Mucosa of descending colon (tissue), 3 donors: ENCODE results near the gene SLC17A2. TPM values are rescaled to one million over a fixed set of nuclear protein-coding genes. Genes with fewer than 3 reads are reported as not detected.

Experiments used
- ATAC-seq: fragments of 200-7000 bp; cut with Tn5 transposase; one replicate; pipeline ENCODE4 v1.9.1; 2020; ENCODE audit warnings: mild to moderate bottlenecking, moderate library complexity
- DNase-seq, 3 donors: peaks; one replicate each; pipeline ENCODE4 v3.0.0-alpha.2; 2020
- H3K36me3 ChIP-seq: fragments of 200-600 bp; one replicate; pipeline ENCODE4 v1.8.0; 2021; ENCODE audit warnings: low read depth, mild to moderate bottlenecking
- H3K4me1 ChIP-seq: fragments of 200-600 bp; one replicate; pipeline ENCODE4 v1.8.0; 2021; ENCODE audit warnings: low read depth, mild to moderate bottlenecking
- H3K4me3 ChIP-seq: fragments of 200-600 bp; one replicate; pipeline ENCODE4 v1.8.0; 2021; ENCODE audit warnings: mild to moderate bottlenecking
- H3K9me3 ChIP-seq: fragments of 200-600 bp; one replicate; pipeline ENCODE4 v1.8.0; 2021; ENCODE audit warnings: mild to moderate bottlenecking
- intact Hi-C, 2 donors: fragments of 100-400 bp; cut with DNase I in 1 of 2; cut with micrococcal nuclease in 1 of 2; formaldehyde crosslinking; loops; one replicate each; pipeline versions ENCODE4 v1.11.0 to v1.11.1; 2022; cut with DNase I, micrococcal nuclease
- long read RNA-seq, 2 donors: library from polyadenylated mRNA; unstranded; transcript quantifications; one replicate each; pipeline ENCODE4 v2.0.0, GENCODE V29; 2019 to 2021
- total RNA-seq, 3 donors: library from RNA; stranded (reverse); fragmentation: NEBNext Ultra II Directional in 2 of 3; extraction: Animal tissue kit (Norgen Biotek cat#: 25700) in 2 of 3; gene quantifications; one replicate each; pipeline versions ENCODE4 v1.2.1 to v1.2.4, GENCODE V29; 2021 to 2023
- TF ChIP-seq, protein P1 (sequence below): fragments of 200-600 bp; IDR thresholded peaks from one replicate; pipeline ENCODE4 v1.8.0; 2022; ENCODE audit warnings: antibody characterized with exemption, mild to moderate bottlenecking
- donor health status: DM: no; HTN: no; CAD: no; lungs with moderate emphysema.
- donor health status: DM: no; HTN: no; CAD: no.
- donor health status: DM: no; HTN: yes; CAD: no.

The SLC17A2 gene
- not detected for total RNA-seq
- long read RNA-seq, donor 1: 0 reads
- long read RNA-seq, donor 2: 0 reads

- DNase-seq: no peak
- Histone ChIP-seq H3K4me1 (no peaks in the 10 kb centered on the region), H3K9me3 (no peaks in the 10 kb centered on the region), H3K4me3 (no peak within 1 kb of the TSS), H3K36me3 (no peaks in the 10 kb centered on the region)
- TF ChIP-seq, protein P1, sequence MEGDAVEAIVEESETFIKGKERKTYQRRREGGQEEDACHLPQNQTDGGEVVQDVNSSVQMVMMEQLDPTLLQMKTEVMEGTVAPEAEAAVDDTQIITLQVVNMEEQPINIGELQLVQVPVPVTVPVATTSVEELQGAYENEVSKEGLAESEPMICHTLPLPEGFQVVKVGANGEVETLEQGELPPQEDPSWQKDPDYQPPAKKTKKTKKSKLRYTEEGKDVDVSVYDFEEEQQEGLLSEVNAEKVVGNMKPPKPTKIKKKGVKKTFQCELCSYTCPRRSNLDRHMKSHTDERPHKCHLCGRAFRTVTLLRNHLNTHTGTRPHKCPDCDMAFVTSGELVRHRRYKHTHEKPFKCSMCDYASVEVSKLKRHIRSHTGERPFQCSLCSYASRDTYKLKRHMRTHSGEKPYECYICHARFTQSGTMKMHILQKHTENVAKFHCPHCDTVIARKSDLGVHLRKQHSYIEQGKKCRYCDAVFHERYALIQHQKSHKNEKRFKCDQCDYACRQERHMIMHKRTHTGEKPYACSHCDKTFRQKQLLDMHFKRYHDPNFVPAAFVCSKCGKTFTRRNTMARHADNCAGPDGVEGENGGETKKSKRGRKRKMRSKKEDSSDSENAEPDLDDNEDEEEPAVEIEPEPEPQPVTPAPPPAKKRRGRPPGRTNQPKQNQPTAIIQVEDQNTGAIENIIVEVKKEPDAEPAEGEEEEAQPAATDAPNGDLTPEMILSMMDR: no peak
- intact Hi-C loops: no loop called here
- ATAC-seq: peak; percentile 43
Observed at GRCh38 chr6:25930532-25931410, at the start of gene SLC17A2. Gene SLC17A2 (minus strand): TSS chr6:25930691. CDS start chr6:25925796, 4,895 bp downstream.

DNA sequence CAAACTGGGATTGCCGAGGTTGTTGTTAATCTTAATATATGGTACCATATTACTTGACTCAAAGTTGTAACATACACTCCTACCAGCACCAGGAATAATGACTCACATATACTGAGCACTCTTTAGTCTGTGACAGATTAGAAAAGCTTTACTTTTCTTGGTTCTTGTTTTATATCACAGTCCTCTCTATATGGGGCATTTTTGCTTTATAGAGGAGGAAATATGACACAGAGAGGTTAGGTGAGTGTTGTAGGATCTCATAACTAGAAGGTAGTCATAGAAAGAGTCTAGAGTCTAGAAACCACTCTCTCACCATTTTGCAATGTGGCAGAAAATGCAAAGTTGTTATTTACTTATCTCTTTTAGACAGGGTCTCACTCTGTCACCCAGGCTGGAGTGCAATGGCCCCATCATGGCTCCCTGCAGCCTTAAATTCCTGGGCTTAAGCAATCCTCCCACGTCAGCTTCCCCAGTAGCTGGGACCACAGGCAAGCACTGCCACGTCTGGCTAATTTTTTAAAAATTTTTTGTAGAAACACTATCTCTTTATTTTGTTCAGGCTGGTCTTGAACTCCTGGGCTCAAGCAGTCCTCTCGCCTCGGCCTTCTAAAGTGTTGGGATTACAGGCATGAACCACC lies 45.6 kb upstream of the SLC17A2 start:
- H3K9me3 ChIP-seq: no peaks in the 10 kb centered on the region
- ATAC-seq: no peak
- TF ChIP-seq, protein P1: no peak
- H3K36me3 ChIP-seq: peaks cover 23% of the 10 kb centered on the region
- intact Hi-C loops: no loop called here
- no peaks in the 10 kb centered on the region for H3K4me1 ChIP-seq
- H3K4me3 ChIP-seq: no peak overlapping the region
- no peak for DNase-seq

- H3K36me3 ChIP-seq: peaks cover 30% of the 10 kb centered on the region
- H3K4me1 ChIP-seq: no peaks in the 10 kb centered on the region
- ATAC-seq (no peak), DNase-seq (no peak)
- no peak overlapping the region for H3K4me3 ChIP-seq
- TF ChIP-seq, protein P1: no peak
- intact Hi-C loops: no loop called here
- H3K9me3 ChIP-seq: no peaks in the 10 kb centered on the region
Observed at GRCh38 chr6:25973923-25974555, 43.5 kb upstream of the SLC17A2 start.

DNA sequence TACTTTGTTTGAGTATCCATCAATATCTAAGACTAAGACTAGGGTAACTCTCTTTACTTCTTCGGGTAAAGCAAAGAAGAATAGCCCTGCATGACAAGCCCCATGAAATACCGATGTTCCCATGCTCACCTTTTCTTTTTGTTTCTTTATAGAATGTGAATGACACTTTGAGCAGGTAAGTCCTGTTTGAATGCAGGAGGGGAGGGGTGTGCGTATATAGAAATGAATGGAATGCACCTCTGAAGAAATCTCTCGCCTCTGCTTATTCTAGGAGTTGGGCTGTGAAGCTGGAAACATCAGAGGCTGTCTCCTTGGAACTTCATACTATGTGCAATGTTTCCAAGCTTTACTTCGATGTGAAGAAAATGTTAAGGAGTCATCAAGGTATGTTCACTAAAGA lies 42.4 kb upstream of the SLC17A2 start:
- Histone ChIP-seq H3K36me3 (peaks cover 30% of the 10 kb centered on the region), H3K4me3 (no peak overlapping the region), H3K9me3 (no peaks in the 10 kb centered on the region), H3K4me1 (peaks cover 2% of the 10 kb centered on the region)
- no peak for DNase-seq
- ATAC-seq: no peak
- intact Hi-C loops: no loop called here
- TF ChIP-seq, protein P1: no peak

DNA sequence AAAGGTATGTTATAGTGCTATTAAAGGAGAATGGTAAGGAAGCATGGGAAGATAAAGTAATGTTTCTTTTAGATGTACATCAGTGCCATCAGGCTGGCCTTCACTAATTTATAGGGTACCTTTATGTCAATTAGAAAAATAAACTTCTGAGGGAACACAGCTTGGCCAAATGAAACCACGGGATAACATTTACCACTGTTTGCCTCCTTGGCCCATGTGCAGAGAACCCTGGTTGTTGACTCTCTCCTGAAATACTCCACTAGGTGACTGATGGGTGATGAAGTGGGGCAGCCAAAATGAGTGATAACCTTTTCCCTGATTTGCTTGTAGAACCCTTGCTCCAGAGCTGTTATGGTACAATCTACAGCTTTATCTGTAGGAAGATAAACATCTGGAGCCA lies 41.6 kb upstream of the SLC17A2 start:
- no peak for ATAC-seq
- no peak for DNase-seq
- peaks cover 6% of the 10 kb centered on the region for H3K4me1 ChIP-seq
- H3K36me3 ChIP-seq: peaks cover 30% of the 10 kb centered on the region
- no peak overlapping the region for H3K4me3 ChIP-seq
- TF ChIP-seq, protein P1: no peak
- intact Hi-C loops: no loop called here
- no peaks in the 10 kb centered on the region for H3K9me3 ChIP-seq
